Endometrial microvascular endothelial cells (primary cell): ENCODE data around the gene GNG12. TPM values are rescaled to one million over a fixed set of nuclear protein-coding genes. Genes with fewer than 3 reads are reported as not detected.
"Not testable (repeated sequence)": the region's sequence is repeated elsewhere in the genome, so short reads cannot be mapped to it uniquely, and the experiment has no call there.

Experiments used
- in situ Hi-C: cut with HindIII; loops from 2 replicates; pipeline ENCODE4 v1.10.0; 2017; ENCODE audit warnings: low sequenced_read_pairs, low pct_unique_long_range_greater_than_20kb; ENCODE audit errors: inconsistent ontology term
- total RNA-seq: library from RNA; depleted of rRNA; stranded (reverse); fragments of >200 nt; gene quantifications from one replicate; pipeline ENCODE4 v1.2.3, GENCODE V29; 2015; ENCODE audit errors: inconsistent ontology term

The GNG12 gene
- total RNA-seq, 1 donor from 2014 or later: 322 TPM

- in situ Hi-C loops: no loop called here
Measured at GRCh38 chr1:67682659-67683197, 150.5 kb downstream of the GNG12 start.

GRCh38 chr1:67680486-67680885, 152.8 kb downstream of the GNG12 start:
- in situ Hi-C loops: no loop called here

- in situ Hi-C loops: no loop called here
Measured at GRCh38 chr1:67679691-67680090, 153.6 kb downstream of the GNG12 start.

- in situ Hi-C loops: no loop called here
Measured at GRCh38 chr1:67677930-67678329, 155.3 kb downstream of the GNG12 start.

- in situ Hi-C loops: no loop called here
Measured at GRCh38 chr1:67677408-67677807, 155.9 kb downstream of the GNG12 start.

GRCh38 chr1:67676946-67677345, 156.3 kb downstream of the GNG12 start:
- in situ Hi-C loops: no loop called here

- in situ Hi-C loops: no loop called here
Measured at GRCh38 chr1:67676287-67676686, 157.0 kb downstream of the GNG12 start.

GRCh38 chr1:67675800-67676199, 157.5 kb downstream of the GNG12 start:
- in situ Hi-C loops: no loop called here

- in situ Hi-C loops: no loop called here
Measured at GRCh38 chr1:67674260-67675011, 158.8 kb downstream of the GNG12 start.

- in situ Hi-C loops: no loop called here
Measured at GRCh38 chr1:67673468-67674201, 159.6 kb downstream of the GNG12 start.

- in situ Hi-C loops: no loop called here
Measured at GRCh38 chr1:67672260-67672803, 160.9 kb downstream of the GNG12 start.

GRCh38 chr1:67668660-67669059, 164.6 kb downstream of the GNG12 start:
- in situ Hi-C loops: no loop called here

GRCh38 chr1:67666636-67667035, 166.6 kb downstream of the GNG12 start:
- in situ Hi-C loops: no loop called here

- in situ Hi-C loops: not testable (repeated sequence)
Measured at GRCh38 chr1:67665307-67665706, 168.0 kb downstream of the GNG12 start.

GRCh38 chr1:67664048-67664447, 169.2 kb downstream of the GNG12 start:
- in situ Hi-C loops: no loop called here

GRCh38 chr1:67662884-67663283, 170.4 kb downstream of the GNG12 start:
- in situ Hi-C loops: no loop called here

- in situ Hi-C loops: no loop called here
Measured at GRCh38 chr1:67659229-67659628, 174.0 kb downstream of the GNG12 start.

GRCh38 chr1:67657152-67657551, 176.1 kb downstream of the GNG12 start:
- in situ Hi-C loops: not testable (repeated sequence)

GRCh38 chr1:67655581-67655980, 177.7 kb downstream of the GNG12 start:
- in situ Hi-C loops: no loop called here

- in situ Hi-C loops: no loop called here
Measured at GRCh38 chr1:67653304-67653703, 180.0 kb downstream of the GNG12 start.
